H9 (cell line): Measurements from ENCODE around the gene NSA2. TPM values are rescaled to one million over a fixed set of nuclear protein-coding genes. Genes with fewer than 3 reads are reported as not detected.

Source experiments
- DNase-seq: peaks from one replicate; pipeline ENCODE4 v3.0.0-alpha.2; 2017
- H2AFZ ChIP-seq: one replicate; pipeline ENCODE4 v1.6.1; 2013; ENCODE audit warnings: mild to moderate bottlenecking, low read length, control low read depth, moderate library complexity
- H2AK5ac ChIP-seq: 2 replicates; pipeline ENCODE4 v1.6.1; 2013; ENCODE audit warnings: low read length, control low read depth, mixed read lengths; ENCODE audit not compliant: insufficient read length
- H2BK120ac ChIP-seq: one replicate; pipeline ENCODE4 v1.6.1; 2013; ENCODE audit warnings: low read depth, mild to moderate bottlenecking, low read length, control low read depth, inconsistent platforms; ENCODE audit not compliant: poor library complexity, severe bottlenecking
- H2BK12ac ChIP-seq: 2 replicates; pipeline ENCODE4 v1.6.1; 2013; ENCODE audit warnings: low read length, control low read depth, mixed read lengths, low read depth; ENCODE audit not compliant: insufficient read length
- H2BK15ac ChIP-seq: 2 replicates; pipeline ENCODE4 v1.6.1; 2013; ENCODE audit warnings: low read depth, low read length, control low read depth
- H2BK20ac ChIP-seq: one replicate; pipeline ENCODE4 v1.6.1; 2013; ENCODE audit warnings: low read depth, mild to moderate bottlenecking, low read length, control low read depth, inconsistent platforms; ENCODE audit not compliant: poor library complexity, severe bottlenecking
- H2BK5ac ChIP-seq: 2 replicates; pipeline ENCODE4 v1.6.1; 2013; ENCODE audit warnings: low read length, control low read depth, mixed read lengths; ENCODE audit not compliant: insufficient read length
- H3K14ac ChIP-seq: 2 replicates; pipeline ENCODE4 v1.6.1; 2013; ENCODE audit warnings: low read length, control low read depth; ENCODE audit not compliant: insufficient read depth
- H3K18ac ChIP-seq: 2 replicates; pipeline ENCODE4 v1.6.1; 2013; ENCODE audit warnings: low read depth, mild to moderate bottlenecking, mixed read lengths, low read length, control low read depth; ENCODE audit not compliant: insufficient read length
- H3K23ac ChIP-seq: 2 replicates; pipeline ENCODE4 v1.6.1; 2013; ENCODE audit warnings: low read length, control low read depth, mixed read lengths, low read depth; ENCODE audit not compliant: insufficient read length
- H3K23me2 ChIP-seq: 2 replicates; pipeline ENCODE4 v1.6.1; 2013; ENCODE audit warnings: low read depth, mild to moderate bottlenecking, mixed read lengths, low read length, control low read depth; ENCODE audit not compliant: insufficient read length, poor library complexity, severe bottlenecking
- H3K27ac ChIP-seq: 2 replicates; pipeline ENCODE4 v1.5.1; 2013; ENCODE audit warnings: low read length, control low read depth, mixed read lengths, low read depth; ENCODE audit not compliant: insufficient read length
- H3K27me3 ChIP-seq: 2 replicates; pipeline ENCODE4 v1.6.1; 2013; ENCODE audit warnings: low read length, control low read depth, inconsistent platforms; ENCODE audit not compliant: insufficient read depth
- H3K4ac ChIP-seq: 2 replicates; pipeline ENCODE4 v1.6.1; 2013; ENCODE audit warnings: low read depth, mild to moderate bottlenecking, control low read depth, inconsistent platforms, low read length, moderate library complexity
- H3K4me1 ChIP-seq: 2 replicates; pipeline ENCODE4 v1.6.1; 2013; ENCODE audit warnings: low read length, control low read depth, inconsistent platforms; ENCODE audit not compliant: insufficient read depth
- H3K4me2 ChIP-seq: 2 replicates; pipeline ENCODE4 v1.6.1; 2013; ENCODE audit warnings: low read length, control low read depth, mixed read lengths; ENCODE audit not compliant: insufficient read length, insufficient read depth
- H3K56ac ChIP-seq: 2 replicates; pipeline ENCODE4 v1.6.1; 2013; ENCODE audit warnings: low read depth, mild to moderate bottlenecking, mixed read lengths, low read length, control low read depth; ENCODE audit not compliant: insufficient read length
- H3K79me1 ChIP-seq: 2 replicates; pipeline ENCODE4 v1.6.1; 2013; ENCODE audit warnings: low read depth, mild to moderate bottlenecking, moderate library complexity, low read length, control low read depth, inconsistent platforms; ENCODE audit not compliant: insufficient read depth, poor library complexity, severe bottlenecking
- H3K79me2 ChIP-seq: 2 replicates; pipeline ENCODE4 v1.6.1; 2013; ENCODE audit warnings: low read length, control low read depth, inconsistent platforms; ENCODE audit not compliant: insufficient read depth
- H3K9ac ChIP-seq: 2 replicates; pipeline ENCODE4 v1.6.1; 2013; ENCODE audit warnings: low read length, control low read depth, mixed read lengths; ENCODE audit not compliant: insufficient read length; ENCODE audit errors: extremely low read depth
- H3K9me3 ChIP-seq: one replicate; pipeline ENCODE4 v1.6.1; 2013; ENCODE audit warnings: low read depth, low read length, inconsistent platforms; ENCODE audit not compliant: control insufficient read depth
- H3T11ph ChIP-seq: one replicate; pipeline ENCODE4 v1.6.1; 2013; ENCODE audit warnings: mild to moderate bottlenecking, low read length, control low read depth, inconsistent platforms
- H4K20me1 ChIP-seq: one replicate; pipeline ENCODE4 v1.6.1; 2013; ENCODE audit not compliant: control insufficient read depth, insufficient read length, insufficient read depth
- H4K5ac ChIP-seq: 2 replicates; pipeline ENCODE4 v1.6.1; 2013; ENCODE audit warnings: low read depth, mild to moderate bottlenecking, mixed read lengths, low read length, control low read depth; ENCODE audit not compliant: insufficient read length
- H4K8ac ChIP-seq: replicated peaks from 2 replicates; pipeline ENCODE4 v1.6.1; 2013; ENCODE audit warnings: low read length, control low read depth, mixed read lengths, low read depth; ENCODE audit not compliant: insufficient read length
- H4K91ac ChIP-seq: 2 replicates; pipeline ENCODE4 v1.6.1; 2013; ENCODE audit warnings: low read depth, mild to moderate bottlenecking, moderate library complexity, mixed read lengths, low read length, control low read depth; ENCODE audit not compliant: insufficient read length
- H3K27ac Mint-ChIP-seq, 3 experiments: 2 replicates in 2 of 3; 3 replicates in 1 of 3; pipeline ENCODE4 v1.8.0; 2020 to 2021; ENCODE audit warnings: mixed read lengths in 3 of 3, mild to moderate bottlenecking in 1 of 3, moderate library complexity in 1 of 3
- H3K27me3 Mint-ChIP-seq: 2 replicates; pipeline ENCODE4 v1.8.0; 2021; ENCODE audit warnings: low read depth, mild to moderate bottlenecking, moderate library complexity, mixed read lengths
- H3K36me3 Mint-ChIP-seq, 3 experiments: 2 replicates in 2 of 3; 3 replicates in 1 of 3; pipeline ENCODE4 v1.8.0; 2020 to 2021; ENCODE audit warnings: low read depth in 3 of 3, mixed read lengths in 3 of 3; ENCODE audit not compliant: insufficient read depth in 1 of 3
- H3K4me1 Mint-ChIP-seq, 2 experiments: 2 replicates each; pipeline ENCODE4 v1.8.0; 2020; ENCODE audit warnings: mixed read lengths in 2 of 2
- H3K4me3 Mint-ChIP-seq, 2 experiments: 2 replicates in 1 of 2; 3 replicates in 1 of 2; pipeline ENCODE4 v1.8.0; 2020 to 2021; ENCODE audit warnings: mild to moderate bottlenecking in 2 of 2, mixed read lengths in 2 of 2, moderate library complexity in 1 of 2
- H3K9me3 Mint-ChIP-seq, 2 experiments: 2 replicates in 1 of 2; 3 replicates in 1 of 2; pipeline ENCODE4 v1.8.0; 2020; ENCODE audit warnings: mild to moderate bottlenecking in 2 of 2, mixed read lengths in 2 of 2, moderate library complexity in 1 of 2
- WGBS: extraction: QIAGEN DNeasy Blood & Tissue Kit; methylation state at CpG from one replicate; pipeline ENCODE4 v1.1.7; 2013; ENCODE audit warnings: missing lambda C conversion rate, low lambda C conversion rate, mixed read lengths; ENCODE audit not compliant: insufficient read length; ENCODE audit errors: extremely low coverage; 5-methylcytosine and 5-hydroxymethylcytosine counted together
- total RNA-seq: library from RNA; stranded (reverse); gene quantifications from 2 replicates; pipeline ENCODE4 v1.2.1, GENCODE V29; 2021
- TF ChIP-seq, protein P1 (sequence below): fragments of 200-600 bp; sonication (generic); conservative IDR thresholded peaks from 3 replicates; pipeline ENCODE4 v1.8.0; 2021; ENCODE audit warnings: antibody characterized with exemption, mild to moderate bottlenecking

Gene NSA2
- total RNA-seq, 1 experiment from 2014 or later, result 72.0 TPM

DNA sequence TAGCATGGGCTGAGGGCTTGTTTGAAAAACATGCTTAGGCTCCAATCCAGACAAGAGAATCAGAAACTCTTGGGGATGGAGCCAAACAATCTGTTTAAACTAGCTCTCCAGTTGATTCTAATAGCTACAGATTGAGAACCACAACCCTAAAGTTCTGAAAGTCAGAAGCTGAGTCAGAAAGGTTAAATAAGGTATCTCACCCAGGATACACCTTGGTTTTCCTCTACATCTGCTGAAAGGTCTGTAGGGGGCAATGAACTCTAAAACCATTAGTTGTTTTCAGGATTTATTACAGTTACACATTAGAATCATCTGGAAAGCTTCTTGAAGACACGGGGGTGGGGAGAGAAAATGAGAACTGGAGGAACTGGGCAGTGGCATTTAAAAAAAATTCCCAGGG lies 5.8 kb upstream of the NSA2 start:
- Histone ChIP-seq H3K79me2 (peaks cover 5% of the 10 kb centered on the region; the same call in 1 of the 2 replicates), H4K20me1 (no peaks in the 10 kb centered on the region), H3K4me2 (no peak overlapping the region), H3K14ac (no peak overlapping the region), H2BK120ac (no peak overlapping the region), H3K79me1 (peaks cover 9% of the 10 kb centered on the region), H2AFZ (no peak overlapping the region), H2BK5ac (no peak overlapping the region), H3K18ac (no peak overlapping the region), H3K56ac (no peak overlapping the region), H2AK5ac (no peak overlapping the region), H4K5ac (no peak overlapping the region), H3T11ph (no peak overlapping the region), H4K8ac (no peak overlapping the region), H3K9ac (no peak overlapping the region), H3K23ac (no peak overlapping the region), H3K27ac (no peak overlapping the region), H3K4ac (no peak overlapping the region), H3K23me2 (peaks cover 3% of the 10 kb centered on the region), H3K9me3 (no peaks in the 10 kb centered on the region), H2BK12ac (no peak overlapping the region), H4K91ac (no peak overlapping the region), H2BK15ac (no peak overlapping the region), H2BK20ac (no peak overlapping the region), H3K4me1 (no peaks in the 10 kb centered on the region), H3K27me3 (no peaks in the 10 kb centered on the region)
- no peak overlapping the region for H3K4me3 Mint-ChIP-seq
- H3K36me3 Mint-ChIP-seq, result peaks cover 18 to 47% (median 27%) of the 10 kb centered on the region in 3 experiments
- TF ChIP-seq, protein P1, sequence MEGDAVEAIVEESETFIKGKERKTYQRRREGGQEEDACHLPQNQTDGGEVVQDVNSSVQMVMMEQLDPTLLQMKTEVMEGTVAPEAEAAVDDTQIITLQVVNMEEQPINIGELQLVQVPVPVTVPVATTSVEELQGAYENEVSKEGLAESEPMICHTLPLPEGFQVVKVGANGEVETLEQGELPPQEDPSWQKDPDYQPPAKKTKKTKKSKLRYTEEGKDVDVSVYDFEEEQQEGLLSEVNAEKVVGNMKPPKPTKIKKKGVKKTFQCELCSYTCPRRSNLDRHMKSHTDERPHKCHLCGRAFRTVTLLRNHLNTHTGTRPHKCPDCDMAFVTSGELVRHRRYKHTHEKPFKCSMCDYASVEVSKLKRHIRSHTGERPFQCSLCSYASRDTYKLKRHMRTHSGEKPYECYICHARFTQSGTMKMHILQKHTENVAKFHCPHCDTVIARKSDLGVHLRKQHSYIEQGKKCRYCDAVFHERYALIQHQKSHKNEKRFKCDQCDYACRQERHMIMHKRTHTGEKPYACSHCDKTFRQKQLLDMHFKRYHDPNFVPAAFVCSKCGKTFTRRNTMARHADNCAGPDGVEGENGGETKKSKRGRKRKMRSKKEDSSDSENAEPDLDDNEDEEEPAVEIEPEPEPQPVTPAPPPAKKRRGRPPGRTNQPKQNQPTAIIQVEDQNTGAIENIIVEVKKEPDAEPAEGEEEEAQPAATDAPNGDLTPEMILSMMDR, result no peak
- WGBS, result no CpG with 5 or more reads among the region's 1 CpG
- no peak overlapping the region for H3K27ac Mint-ChIP-seq
- peaks cover 6 to 8% of the 10 kb centered on the region in 2 experiments for H3K4me1 Mint-ChIP-seq
- no peaks in the 10 kb centered on the region for H3K27me3 Mint-ChIP-seq
- H3K9me3 Mint-ChIP-seq, result no peaks in the 10 kb centered on the region
- no peak for DNase-seq
